ENCODE data around the gene MBP.

MBP gene

DNA sequence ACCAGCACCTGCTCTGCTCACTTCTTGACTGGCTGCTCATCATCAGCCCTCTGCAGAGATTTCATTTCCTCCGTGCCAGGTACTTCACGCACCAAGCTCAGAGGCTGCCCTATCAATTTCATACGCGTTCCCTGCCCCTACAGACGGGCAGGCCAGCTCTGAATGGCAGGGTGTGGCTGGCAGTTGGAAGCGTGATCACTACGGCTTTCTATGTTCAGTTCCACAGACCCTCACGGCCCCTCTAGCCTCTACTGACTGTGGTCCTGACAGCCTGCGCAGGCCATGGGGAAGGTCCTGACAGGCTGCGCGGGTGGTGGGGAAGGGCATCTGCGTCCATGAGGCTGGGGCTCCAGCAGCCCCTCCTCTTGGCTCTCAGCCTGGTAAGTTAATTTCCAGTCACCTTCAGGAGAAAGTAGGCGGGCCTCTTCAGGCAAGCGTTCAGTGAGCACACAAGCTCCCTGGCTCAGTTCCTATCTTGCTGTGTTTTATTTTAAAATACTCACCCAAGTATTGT is 155.4 kb downstream of the MBP start:
- DNase-seq (ENCODE audit: low read depth) = no peak
- TF ChIP-seq, protein P1, sequence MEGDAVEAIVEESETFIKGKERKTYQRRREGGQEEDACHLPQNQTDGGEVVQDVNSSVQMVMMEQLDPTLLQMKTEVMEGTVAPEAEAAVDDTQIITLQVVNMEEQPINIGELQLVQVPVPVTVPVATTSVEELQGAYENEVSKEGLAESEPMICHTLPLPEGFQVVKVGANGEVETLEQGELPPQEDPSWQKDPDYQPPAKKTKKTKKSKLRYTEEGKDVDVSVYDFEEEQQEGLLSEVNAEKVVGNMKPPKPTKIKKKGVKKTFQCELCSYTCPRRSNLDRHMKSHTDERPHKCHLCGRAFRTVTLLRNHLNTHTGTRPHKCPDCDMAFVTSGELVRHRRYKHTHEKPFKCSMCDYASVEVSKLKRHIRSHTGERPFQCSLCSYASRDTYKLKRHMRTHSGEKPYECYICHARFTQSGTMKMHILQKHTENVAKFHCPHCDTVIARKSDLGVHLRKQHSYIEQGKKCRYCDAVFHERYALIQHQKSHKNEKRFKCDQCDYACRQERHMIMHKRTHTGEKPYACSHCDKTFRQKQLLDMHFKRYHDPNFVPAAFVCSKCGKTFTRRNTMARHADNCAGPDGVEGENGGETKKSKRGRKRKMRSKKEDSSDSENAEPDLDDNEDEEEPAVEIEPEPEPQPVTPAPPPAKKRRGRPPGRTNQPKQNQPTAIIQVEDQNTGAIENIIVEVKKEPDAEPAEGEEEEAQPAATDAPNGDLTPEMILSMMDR (IDR thresholded peaks at IDR 0.05; ENCODE audit: control insufficient read depth, extremely low read depth, insufficient read depth) = no peak
- H3K4me3 ChIP-seq (ENCODE audit: low read depth, low read length) = no peak overlapping the region

DNA sequence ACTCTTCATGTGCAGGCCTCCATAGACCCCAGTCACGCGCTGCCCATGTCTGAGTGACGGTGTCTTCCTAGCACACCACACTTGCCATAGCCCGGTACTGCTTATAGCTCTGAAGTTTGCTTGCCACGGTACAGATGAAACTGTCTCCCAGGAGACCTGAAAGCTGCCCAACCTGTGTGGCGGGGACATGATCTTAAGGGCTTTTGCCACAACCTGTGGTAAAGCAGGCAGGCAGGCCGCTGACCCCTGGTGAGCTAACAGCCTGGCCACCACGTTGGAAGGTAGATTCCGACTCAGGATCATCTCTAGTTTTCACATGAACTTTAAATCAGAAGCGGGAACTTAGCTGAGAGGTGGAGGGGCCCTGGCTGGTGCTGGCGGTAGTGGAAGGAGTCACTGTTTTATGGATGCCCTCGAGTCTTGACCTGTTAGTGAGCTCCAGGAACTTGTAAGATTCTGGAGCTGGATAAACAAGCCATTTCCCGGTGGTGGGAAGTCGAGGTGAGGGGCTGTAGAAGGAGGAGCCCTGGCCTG is 156.9 kb downstream of the MBP start:
- DNase-seq (ENCODE audit: low read depth) = no peak
- H3K4me3 ChIP-seq (ENCODE audit: low read depth, low read length) = no peak overlapping the region
- TF ChIP-seq, protein P1 (IDR thresholded peaks at IDR 0.05; ENCODE audit: control insufficient read depth, extremely low read depth, insufficient read depth) = no peak

DNA sequence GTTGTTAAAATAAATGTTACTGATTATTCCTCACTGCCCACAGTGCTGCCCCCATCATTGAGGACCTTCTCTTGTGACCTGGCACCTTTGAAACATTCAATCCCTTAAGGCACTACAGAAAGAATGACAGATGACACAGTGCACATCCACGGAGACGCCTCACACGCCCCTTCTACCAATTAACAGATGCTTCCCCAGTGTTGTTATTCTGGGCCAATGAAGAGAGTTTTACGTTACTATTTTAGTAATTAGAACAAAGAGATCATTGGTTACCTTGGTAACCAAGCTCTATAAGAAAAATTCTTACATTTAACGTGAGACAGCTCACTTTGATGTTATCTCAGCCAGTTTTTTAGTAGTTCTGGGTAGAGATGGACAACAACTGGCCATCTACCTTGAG is 158.2 kb downstream of the MBP start:
- TF ChIP-seq, protein P1 (IDR thresholded peaks at IDR 0.05; ENCODE audit: control insufficient read depth, extremely low read depth, insufficient read depth) = no peak
- DNase-seq (ENCODE audit: low read depth) = no peak
- no peak overlapping the region for H3K4me3 ChIP-seq (ENCODE audit: low read depth, low read length)

DNA sequence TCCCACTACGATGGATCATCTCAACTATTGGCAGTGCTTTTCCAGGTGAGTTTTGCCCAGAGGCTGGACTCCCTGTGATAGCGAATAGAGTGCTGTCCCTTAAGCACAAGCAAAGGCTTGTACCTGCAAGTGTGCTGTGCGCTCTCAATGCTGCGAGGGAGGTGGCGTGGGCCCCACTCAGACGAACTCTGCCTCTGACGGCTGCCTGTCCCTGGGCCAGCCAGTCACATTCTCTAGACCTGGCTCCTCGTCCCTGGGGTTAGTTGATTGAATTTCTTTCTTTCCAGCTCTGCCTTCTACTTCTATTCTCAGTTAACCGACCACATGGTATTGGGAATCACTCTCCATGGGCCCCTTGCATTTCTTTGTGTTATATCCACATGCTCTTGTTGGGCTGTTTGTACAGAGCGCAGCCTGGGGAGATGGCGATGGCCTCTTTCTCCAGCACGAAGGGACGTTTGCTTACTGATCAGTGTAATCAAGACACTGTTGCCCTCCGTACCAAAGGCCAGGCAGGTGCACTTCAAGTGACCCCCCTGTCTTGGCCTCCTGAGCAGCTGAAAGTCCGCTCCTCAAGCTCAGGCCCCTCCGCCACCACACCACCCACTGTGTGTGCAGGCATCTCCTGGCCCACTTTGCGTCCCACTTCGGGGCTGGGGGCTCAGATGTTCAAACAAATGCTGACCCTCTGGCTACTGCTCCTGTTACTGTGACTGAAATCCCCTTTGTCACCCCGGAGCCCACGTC is 158.9 kb downstream of the MBP start:
- TF ChIP-seq, protein P1 (IDR thresholded peaks at IDR 0.05; ENCODE audit: control insufficient read depth, extremely low read depth, insufficient read depth) = no peak
- no peak for DNase-seq (ENCODE audit: low read depth)
- H3K4me3 ChIP-seq (ENCODE audit: low read depth, low read length) = no peak overlapping the region

DNA sequence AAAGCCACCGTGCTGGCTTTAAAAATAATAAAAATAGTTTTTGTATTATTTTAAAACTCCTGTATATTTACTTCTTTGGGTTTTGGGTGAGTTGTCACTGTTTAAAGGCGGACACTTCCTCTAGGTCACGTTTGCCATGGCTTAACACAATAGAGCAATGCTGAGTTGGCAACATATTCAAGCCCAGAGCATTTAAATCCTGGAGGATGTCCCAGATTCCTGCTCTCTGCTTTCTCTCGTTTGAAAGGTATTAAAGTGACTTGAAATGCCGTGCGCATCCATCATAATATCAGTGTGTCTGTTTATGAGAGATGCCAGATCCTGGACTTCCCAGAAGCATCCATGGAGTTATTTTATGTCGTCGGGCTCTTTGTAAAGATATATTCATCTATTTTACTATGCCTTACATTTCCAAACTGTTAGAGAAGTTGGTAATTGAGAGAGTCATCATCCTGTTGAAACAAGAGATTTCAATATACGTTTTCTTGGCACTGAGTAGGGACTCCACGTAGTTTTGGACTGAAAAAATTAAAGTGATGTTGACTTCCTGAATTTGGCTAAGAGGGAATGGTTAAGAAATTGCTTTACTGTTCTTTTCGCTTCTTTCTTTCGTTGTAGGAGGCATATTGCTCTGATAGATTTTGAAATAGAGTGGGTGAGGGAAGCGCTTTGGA is 159.6 kb downstream of the MBP start:
- DNase-seq (ENCODE audit: low read depth) = no peak
- TF ChIP-seq, protein P1 (IDR thresholded peaks at IDR 0.05; ENCODE audit: control insufficient read depth, extremely low read depth, insufficient read depth) = no peak
- no peak overlapping the region for H3K4me3 ChIP-seq (ENCODE audit: low read depth, low read length)

DNA sequence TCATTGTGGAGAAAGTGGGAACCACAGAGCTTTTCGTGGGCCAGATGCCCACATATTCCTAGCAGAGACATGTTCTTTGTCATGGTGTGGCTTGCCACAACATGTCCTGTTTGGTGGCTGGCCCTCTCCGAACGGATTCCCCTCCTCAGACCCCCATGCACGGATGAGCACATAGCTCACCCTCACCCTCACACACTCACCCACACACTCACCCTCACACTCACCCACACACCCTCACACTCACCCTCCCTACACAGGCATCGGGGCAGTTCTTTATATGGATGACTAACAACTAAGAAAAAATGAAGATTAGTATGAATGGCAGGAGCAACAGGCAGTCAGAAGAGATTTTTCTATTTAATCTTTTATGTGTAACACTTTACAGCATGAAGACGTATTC is 160.3 kb downstream of the MBP start:
- no peak for DNase-seq (ENCODE audit: low read depth)
- TF ChIP-seq, protein P1 (IDR thresholded peaks at IDR 0.05; ENCODE audit: control insufficient read depth, extremely low read depth, insufficient read depth) = no peak
- H3K4me3 ChIP-seq (ENCODE audit: low read depth, low read length) = no peak overlapping the region
